Measurements from ENCODE around the gene DEPDC5.

DEPDC5 gene

DNA sequence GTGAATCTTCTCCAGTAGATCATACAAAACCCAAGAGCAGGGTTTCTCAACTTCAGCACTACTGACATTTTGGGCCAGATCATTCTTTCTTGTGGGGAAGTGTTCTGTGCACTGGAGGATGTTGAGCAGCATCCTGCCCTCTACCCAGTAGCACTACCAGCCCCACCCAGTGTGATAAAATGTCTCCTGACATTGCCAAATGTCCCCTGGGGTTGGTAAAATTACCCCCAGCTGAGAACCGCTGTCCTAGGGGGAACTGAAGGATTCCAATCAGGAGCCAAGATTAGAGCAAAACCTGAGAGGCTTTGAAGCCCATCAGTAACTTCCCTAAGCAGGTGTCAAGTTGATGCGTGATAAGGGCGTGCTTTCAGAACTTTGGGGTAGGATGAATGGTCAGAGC, 129.2 kb downstream of the DEPDC5 start:
- no peak for TF ChIP-seq ZFX (IDR thresholded peaks at IDR 0.05)
- TF ChIP-seq, protein P1, sequence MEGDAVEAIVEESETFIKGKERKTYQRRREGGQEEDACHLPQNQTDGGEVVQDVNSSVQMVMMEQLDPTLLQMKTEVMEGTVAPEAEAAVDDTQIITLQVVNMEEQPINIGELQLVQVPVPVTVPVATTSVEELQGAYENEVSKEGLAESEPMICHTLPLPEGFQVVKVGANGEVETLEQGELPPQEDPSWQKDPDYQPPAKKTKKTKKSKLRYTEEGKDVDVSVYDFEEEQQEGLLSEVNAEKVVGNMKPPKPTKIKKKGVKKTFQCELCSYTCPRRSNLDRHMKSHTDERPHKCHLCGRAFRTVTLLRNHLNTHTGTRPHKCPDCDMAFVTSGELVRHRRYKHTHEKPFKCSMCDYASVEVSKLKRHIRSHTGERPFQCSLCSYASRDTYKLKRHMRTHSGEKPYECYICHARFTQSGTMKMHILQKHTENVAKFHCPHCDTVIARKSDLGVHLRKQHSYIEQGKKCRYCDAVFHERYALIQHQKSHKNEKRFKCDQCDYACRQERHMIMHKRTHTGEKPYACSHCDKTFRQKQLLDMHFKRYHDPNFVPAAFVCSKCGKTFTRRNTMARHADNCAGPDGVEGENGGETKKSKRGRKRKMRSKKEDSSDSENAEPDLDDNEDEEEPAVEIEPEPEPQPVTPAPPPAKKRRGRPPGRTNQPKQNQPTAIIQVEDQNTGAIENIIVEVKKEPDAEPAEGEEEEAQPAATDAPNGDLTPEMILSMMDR (conservative IDR thresholded peaks at IDR 0.05) = no peak
- H3K27ac ChIP-seq = no peak overlapping the region

DNA sequence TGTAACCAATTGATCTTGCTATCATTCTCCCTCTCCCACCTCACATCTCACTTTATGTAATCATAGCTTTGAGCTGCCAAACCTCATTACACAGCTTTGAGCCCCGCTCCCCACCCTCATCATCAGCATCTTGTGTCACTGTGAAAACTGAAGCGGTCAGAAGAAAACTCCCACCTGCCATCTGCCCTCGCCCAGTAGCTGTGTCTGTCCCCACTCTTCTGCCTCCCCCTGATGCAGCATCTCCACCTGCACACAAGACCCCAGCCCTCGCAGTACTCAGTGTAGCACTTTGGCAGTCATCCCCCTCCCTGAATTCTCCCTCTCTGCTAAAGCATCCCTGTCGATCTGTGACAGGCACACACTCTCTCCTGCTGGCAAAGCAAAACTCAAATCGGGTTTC, 130.2 kb downstream of the DEPDC5 start:
- no peak overlapping the region for H3K27ac ChIP-seq
- TF ChIP-seq ZFX (IDR thresholded peaks at IDR 0.05) = no peak
- TF ChIP-seq, protein P1 (conservative IDR thresholded peaks at IDR 0.05) = no peak

DNA sequence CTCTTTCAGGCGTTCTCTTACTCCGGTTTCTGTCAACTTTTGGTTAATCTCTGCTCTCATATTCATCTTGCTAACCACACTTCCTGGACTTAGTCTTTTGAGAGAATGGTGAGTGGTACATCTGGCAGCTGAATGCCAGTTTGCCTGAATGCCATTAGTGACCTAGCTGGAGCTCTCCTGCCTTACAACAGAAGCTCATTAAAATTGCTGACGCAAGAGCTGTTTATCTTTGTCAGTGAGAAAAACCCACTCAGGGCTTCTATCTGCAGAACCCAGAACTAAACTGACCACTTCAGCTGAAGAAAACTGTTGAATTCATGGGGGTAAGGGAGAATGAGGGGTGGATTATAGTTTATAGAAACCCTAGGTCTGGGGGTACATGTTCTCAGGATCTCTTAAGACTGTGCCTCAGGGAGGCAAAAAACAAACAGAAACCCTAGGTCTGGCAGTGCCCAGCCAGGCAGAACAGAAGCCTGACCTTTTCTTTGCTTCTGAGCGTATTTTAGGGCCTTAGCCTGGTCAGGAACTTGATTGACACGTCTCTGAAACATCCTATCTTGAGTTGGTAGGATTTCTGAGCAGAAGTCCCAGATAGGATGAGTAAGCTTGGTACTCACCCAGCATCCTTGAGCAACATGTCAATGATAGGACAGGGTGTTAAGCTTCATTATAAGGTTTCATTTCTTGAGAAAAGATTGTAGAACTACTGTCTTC, 137.7 kb downstream of the DEPDC5 start:
- no peak overlapping the region for H3K27ac ChIP-seq
- TF ChIP-seq, protein P1 (conservative IDR thresholded peaks at IDR 0.05) = no peak
- no peak for TF ChIP-seq ZFX (IDR thresholded peaks at IDR 0.05)

DNA sequence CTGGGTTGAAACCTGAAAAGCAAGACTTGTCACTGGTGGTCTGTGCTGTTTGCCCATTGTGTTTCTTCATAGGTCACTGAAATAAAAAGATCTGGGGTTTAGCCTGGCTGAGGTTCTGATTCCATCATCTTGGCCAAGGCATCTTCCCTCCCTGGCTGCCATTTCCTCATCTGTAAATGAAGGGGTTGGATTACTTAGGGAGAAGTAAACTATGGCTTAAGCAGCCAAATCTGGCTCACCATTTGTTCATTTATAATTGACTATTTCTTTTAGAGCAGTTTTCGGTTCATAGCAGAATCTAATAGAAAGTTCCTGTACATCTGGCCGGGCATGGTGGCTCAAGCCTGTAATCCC, 138.2 kb downstream of the DEPDC5 start:
- no peak overlapping the region for H3K27ac ChIP-seq
- TF ChIP-seq, protein P1 (conservative IDR thresholded peaks at IDR 0.05) = no peak
- no peak for TF ChIP-seq ZFX (IDR thresholded peaks at IDR 0.05)

DNA sequence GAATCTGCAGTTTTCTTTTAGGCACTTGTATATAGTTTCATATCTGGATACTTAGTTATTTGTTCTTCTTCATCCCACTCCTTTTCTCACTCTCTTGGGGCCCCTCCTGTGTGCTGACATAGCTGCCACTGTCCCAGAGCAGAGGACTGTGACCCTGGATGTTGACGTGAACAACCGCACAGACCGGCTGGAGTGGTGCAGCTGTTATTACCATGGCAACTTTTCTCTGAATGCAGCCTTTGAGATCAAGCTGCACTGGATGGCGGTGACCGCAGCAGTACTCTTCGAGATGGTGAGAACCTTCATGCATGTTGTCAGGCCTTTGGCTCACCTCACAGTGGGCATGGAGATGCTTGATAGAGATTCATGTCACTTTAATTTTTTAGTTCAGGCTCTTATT, 139.6 kb downstream of the DEPDC5 start:
- no peak overlapping the region for H3K27ac ChIP-seq
- no peak for TF ChIP-seq ZFX (IDR thresholded peaks at IDR 0.05)
- TF ChIP-seq, protein P1 (conservative IDR thresholded peaks at IDR 0.05) = no peak

DNA sequence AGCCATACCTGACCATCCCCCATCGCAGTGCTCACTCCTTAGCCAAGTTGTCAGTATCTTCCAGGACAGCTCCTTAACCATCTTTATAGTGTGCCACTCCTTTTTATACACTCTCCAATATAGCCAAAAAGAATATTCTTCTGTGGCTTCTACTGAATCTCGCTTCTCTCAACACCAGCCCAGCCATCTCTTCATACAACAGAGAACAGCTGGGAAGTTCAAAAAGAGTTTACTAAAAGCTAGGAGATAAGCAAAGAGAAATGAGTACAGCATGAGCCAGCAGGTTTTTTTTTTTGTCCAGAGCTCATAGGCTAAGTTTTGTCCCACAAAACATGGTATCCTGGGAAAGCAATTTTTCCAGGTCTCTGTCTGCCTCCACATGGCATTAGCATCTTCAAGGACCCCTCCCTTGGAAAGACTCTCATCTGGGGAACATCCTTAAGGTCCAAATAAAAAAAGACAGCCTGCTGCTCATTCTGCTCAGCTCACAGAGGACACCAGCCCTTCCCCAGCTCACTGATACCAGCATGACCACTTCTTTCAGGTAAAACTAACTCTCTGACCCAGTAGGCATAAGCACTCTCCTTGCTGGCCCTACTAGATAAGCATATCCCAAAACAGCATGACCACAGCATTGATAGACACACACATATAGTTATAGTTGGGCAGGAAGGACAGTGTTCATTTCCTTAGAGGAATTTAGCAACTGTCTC, 141.7 kb downstream of the DEPDC5 start:
- no peak overlapping the region for H3K27ac ChIP-seq
- TF ChIP-seq, protein P1 (conservative IDR thresholded peaks at IDR 0.05) = no peak
- no peak for TF ChIP-seq ZFX (IDR thresholded peaks at IDR 0.05)

DNA sequence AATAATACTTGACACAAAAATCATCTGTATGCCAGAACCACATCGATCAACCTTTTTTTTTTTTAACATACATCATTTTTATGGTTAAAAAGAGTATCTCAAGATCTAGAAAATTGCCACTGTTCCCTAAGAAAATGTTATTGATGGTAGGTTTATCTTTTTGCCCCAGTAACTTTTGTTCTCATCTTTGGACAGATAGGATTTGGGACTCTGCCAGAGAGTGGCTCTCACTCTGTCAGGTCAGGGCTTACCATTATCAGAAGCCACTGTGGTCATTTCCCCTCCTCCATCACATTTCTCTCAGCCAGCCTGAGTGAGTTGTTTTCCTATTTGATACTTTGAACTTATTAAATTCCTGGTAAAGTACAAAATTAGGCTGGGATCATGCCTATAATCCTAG, 142.7 kb downstream of the DEPDC5 start:
- no peak overlapping the region for H3K27ac ChIP-seq
- TF ChIP-seq, protein P1 (conservative IDR thresholded peaks at IDR 0.05) = no peak
- TF ChIP-seq ZFX (IDR thresholded peaks at IDR 0.05) = no peak

Data from C4-2B (cell line).